Natural killer cell (primary cell): ENCODE results near the gene NRXN3. TPM values are rescaled to one million over a fixed set of nuclear protein-coding genes. Genes with fewer than 3 reads are reported as not detected.

Experiments
- ATAC-seq, 3 donors: fragments of 150-1000 bp in 2 of 3; fragments of 200-7000 bp in 1 of 3; cut with Tn5 transposase; 1 replicate in 1 of 3; 2 replicates in 2 of 3; pipeline ENCODE4 v1.10.0; 2021; ENCODE audit warnings: mild to moderate bottlenecking in 2 of 3, moderate library complexity in 2 of 3
- DNase-seq, 2 donors: peaks; one replicate each; pipeline versions ENCODE4 v3.0.0 to v3.0.0-alpha.2; 2013 to 2021; ENCODE audit warnings: mixed read lengths in 1 of 2
- H3K27ac ChIP-seq: one replicate; pipeline ENCODE4 v1.5.1; 2013; ENCODE audit warnings: mild to moderate bottlenecking, low read length
- H3K27me3 ChIP-seq: one replicate; pipeline ENCODE4 v1.6.1; 2013; ENCODE audit warnings: low read length; ENCODE audit not compliant: control insufficient read depth, insufficient read depth
- H3K36me3 ChIP-seq: one replicate; pipeline ENCODE4 v1.6.1; 2013; ENCODE audit warnings: low read length; ENCODE audit not compliant: control insufficient read depth, insufficient read depth
- H3K4me1 ChIP-seq: one replicate; pipeline ENCODE4 v1.6.1; 2013; ENCODE audit warnings: low read length; ENCODE audit not compliant: control insufficient read depth, insufficient read depth
- H3K4me3 ChIP-seq: one replicate; pipeline ENCODE4 v1.5.1; 2013; ENCODE audit warnings: low read length
- H3K9me3 ChIP-seq: one replicate; pipeline ENCODE4 v1.6.1; 2013; ENCODE audit warnings: low read length; ENCODE audit not compliant: control insufficient read depth, insufficient read depth
- H3K27ac Mint-ChIP-seq, 2 donors: one replicate each; pipeline ENCODE4 v1.8.0; 2022; ENCODE audit warnings: mild to moderate bottlenecking in 2 of 2, mixed read lengths in 2 of 2, moderate library complexity in 1 of 2
- H3K27me3 Mint-ChIP-seq, 2 donors: one replicate each; pipeline ENCODE4 v1.8.0; 2022; ENCODE audit warnings: low read depth in 2 of 2, mixed read lengths in 2 of 2
- H3K36me3 Mint-ChIP-seq: one replicate; pipeline ENCODE4 v1.8.0; 2022; ENCODE audit warnings: mixed read lengths
- H3K4me1 Mint-ChIP-seq, 2 donors: one replicate each; pipeline ENCODE4 v1.8.0; 2022; ENCODE audit warnings: mixed read lengths in 2 of 2
- H3K4me3 Mint-ChIP-seq: one replicate; pipeline ENCODE4 v1.8.0; 2022; ENCODE audit warnings: mild to moderate bottlenecking, moderate library complexity, mixed read lengths
- H3K9me3 Mint-ChIP-seq, 2 donors: one replicate each; pipeline ENCODE4 v1.8.0; 2022; ENCODE audit warnings: mixed read lengths in 2 of 2
- WGBS: methylation state at CpG from one replicate; pipeline ENCODE4 v1.1.7; 2013; ENCODE audit warnings: missing lambda C conversion rate; ENCODE audit not compliant: insufficient coverage; 5-methylcytosine and 5-hydroxymethylcytosine counted together
- intact Hi-C: fragments of 100-400 bp; cut with micrococcal nuclease; formaldehyde crosslinking; loops from one replicate; pipeline ENCODE4 v1.14.2; 2022
- total RNA-seq, 4 donors: library from RNA; stranded (reverse); fragments of 120-200 nt in 1 of 4; gene quantifications; one replicate each; pipeline versions ENCODE4 v1.2.3 to v1.2.4, GENCODE V29; 2013 to 2022
- TF ChIP-seq, protein P1 (sequence below): fragments of 200-600 bp; IDR thresholded peaks from one replicate; pipeline ENCODE4 v1.8.0; 2022; ENCODE audit warnings: antibody characterized with exemption

Gene NRXN3
- total RNA-seq, 3 donors from 2014 or later (not counting 1 experiment from before 2014, with no cell fraction given) = not detected

DNA sequence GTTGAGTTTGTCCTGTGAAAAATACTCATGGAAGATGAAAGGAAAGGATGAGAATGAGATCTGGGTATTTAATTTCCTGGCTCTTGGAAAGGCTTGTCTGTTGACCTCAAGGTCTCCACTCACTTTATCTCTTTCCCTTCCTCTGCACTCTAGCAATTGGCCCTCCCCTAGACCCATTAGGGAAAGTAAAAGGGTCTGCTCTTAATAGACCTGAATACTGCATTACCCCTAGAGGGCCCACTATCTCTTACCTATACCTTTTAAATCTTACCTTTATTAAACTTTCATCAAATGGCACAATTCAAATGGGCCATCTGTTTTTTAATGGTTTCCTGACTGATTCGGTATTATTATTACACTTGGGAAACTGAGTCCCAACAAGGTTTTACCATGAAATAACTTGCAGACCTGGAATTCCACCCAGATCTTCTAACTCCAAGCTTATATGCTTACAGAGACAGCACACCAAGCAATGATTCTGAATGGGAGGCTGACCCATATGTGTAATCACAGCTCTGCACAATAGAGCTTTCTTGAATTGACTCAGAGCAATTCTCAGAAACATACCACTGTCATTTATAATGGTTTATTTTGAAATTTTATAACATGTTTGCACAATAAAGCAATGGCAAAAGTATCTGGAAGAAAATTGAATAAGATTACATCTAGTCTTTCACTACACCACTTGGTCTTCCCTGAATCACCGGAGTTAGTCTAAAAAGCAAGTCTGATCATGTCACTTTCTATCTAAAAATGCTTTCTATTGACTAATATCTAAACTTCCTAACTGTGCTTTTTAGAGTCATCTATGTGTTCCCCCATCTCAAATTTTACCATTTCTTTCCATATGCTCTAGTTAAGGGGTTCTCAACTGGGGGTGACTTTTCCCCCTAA is 618.5 kb downstream of the NRXN3 start:
- Mint-ChIP-seq H3K4me3 (no peak overlapping the region), H3K27ac (no peak overlapping the region), H3K27me3 (no peaks in the 10 kb centered on the region), H3K4me1 (no peaks in the 10 kb centered on the region), H3K36me3 (no peaks in the 10 kb centered on the region), H3K9me3 (peaks cover 7 to 12% of the 10 kb centered on the region in 2 donors)
- H3K4me1 ChIP-seq = no peaks in the 10 kb centered on the region
- no peak overlapping the region for H3K4me3 ChIP-seq
- DNase-seq (no peak), ATAC-seq (no peak)
- TF ChIP-seq, protein P1, sequence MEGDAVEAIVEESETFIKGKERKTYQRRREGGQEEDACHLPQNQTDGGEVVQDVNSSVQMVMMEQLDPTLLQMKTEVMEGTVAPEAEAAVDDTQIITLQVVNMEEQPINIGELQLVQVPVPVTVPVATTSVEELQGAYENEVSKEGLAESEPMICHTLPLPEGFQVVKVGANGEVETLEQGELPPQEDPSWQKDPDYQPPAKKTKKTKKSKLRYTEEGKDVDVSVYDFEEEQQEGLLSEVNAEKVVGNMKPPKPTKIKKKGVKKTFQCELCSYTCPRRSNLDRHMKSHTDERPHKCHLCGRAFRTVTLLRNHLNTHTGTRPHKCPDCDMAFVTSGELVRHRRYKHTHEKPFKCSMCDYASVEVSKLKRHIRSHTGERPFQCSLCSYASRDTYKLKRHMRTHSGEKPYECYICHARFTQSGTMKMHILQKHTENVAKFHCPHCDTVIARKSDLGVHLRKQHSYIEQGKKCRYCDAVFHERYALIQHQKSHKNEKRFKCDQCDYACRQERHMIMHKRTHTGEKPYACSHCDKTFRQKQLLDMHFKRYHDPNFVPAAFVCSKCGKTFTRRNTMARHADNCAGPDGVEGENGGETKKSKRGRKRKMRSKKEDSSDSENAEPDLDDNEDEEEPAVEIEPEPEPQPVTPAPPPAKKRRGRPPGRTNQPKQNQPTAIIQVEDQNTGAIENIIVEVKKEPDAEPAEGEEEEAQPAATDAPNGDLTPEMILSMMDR = no peak
- no peak overlapping the region for H3K27ac ChIP-seq
- no peaks in the 10 kb centered on the region for H3K36me3 ChIP-seq
- 85% methylated on average over 2 of the region's 2 CpGs for WGBS
- intact Hi-C loops = no loop called here
- H3K27me3 ChIP-seq = no peaks in the 10 kb centered on the region
- no peaks in the 10 kb centered on the region for H3K9me3 ChIP-seq

DNA sequence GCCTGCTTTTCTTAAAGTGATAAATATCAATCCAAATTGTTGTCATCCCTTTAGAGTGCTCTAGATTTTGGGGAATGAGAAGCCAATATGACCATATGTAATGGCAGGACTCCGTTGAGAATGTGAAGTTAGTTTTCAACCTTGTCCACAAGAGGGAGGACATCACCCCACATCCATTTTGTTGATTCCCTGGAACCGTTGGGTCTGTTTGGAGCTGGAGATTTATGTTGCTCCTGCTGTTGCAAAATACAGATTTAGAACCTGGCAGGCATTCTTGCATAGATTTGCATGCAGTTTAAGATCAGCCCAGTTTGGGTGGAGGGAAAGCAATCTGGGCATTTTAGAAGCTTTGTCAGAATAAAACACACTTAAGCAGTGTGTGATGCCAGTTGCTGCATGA is 620.1 kb downstream of the NRXN3 start:
- no peak for DNase-seq
- Mint-ChIP-seq H3K9me3 (peaks cover 2 to 6% of the 10 kb centered on the region in 2 donors), H3K4me1 (no peaks in the 10 kb centered on the region), H3K27me3 (no peaks in the 10 kb centered on the region), H3K27ac (no peak overlapping the region), H3K36me3 (no peaks in the 10 kb centered on the region), H3K4me3 (no peak overlapping the region)
- no peak for ATAC-seq
- TF ChIP-seq, protein P1 = no peak
- Histone ChIP-seq H3K4me3 (no peak overlapping the region), H3K27ac (no peak overlapping the region), H3K27me3 (no peaks in the 10 kb centered on the region), H3K4me1 (no peaks in the 10 kb centered on the region), H3K9me3 (no peaks in the 10 kb centered on the region), H3K36me3 (no peaks in the 10 kb centered on the region)
- WGBS = 20% methylated on average over 2 of the region's 2 CpGs
- intact Hi-C loops = no loop called here

DNA sequence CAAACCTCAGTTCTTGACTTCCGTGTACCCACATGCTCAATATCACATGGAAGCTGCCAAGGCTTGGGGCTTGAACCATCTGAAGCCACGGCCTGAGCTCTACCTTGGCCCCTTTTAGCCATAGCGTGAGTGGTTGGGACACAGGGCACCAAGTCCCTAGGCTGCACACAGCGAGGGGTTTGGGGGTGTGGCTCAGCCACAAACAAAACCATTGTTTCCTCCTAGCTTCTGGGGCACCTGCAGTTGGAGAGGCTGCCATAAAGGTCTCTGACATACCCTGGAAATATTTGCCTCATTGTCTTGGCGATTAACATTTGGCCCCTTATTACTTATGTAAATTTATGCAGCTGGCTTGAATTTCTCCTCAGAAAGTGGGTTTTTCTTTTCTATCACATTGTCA is 628.6 kb downstream of the NRXN3 start:
- intact Hi-C loops = no loop called here
- Histone ChIP-seq H3K4me3 (no peak overlapping the region), H3K4me1 (no peaks in the 10 kb centered on the region), H3K9me3 (no peaks in the 10 kb centered on the region), H3K27me3 (no peaks in the 10 kb centered on the region), H3K36me3 (no peaks in the 10 kb centered on the region), H3K27ac (no peak overlapping the region)
- Mint-ChIP-seq H3K36me3 (no peaks in the 10 kb centered on the region), H3K9me3 (peaks cover 3 to 13% of the 10 kb centered on the region in 2 donors), H3K4me3 (no peak overlapping the region), H3K4me1 (no peaks in the 10 kb centered on the region), H3K27ac (no peak overlapping the region), H3K27me3 (no peaks in the 10 kb centered on the region)
- DNase-seq (no peak), ATAC-seq (no peak)
- WGBS = 72% methylated on average over 4 of the region's 5 CpGs
- TF ChIP-seq, protein P1 = no peak
